Vagina (tissue), 2 donors: ENCODE results near the gene PDPK1.
"Not testable (repeated sequence)": the region's sequence is repeated elsewhere in the genome, so short reads cannot be mapped to it uniquely, and the experiment has no call there.

Source experiments
- POLR2A ChIP-seq, 2 donors: fragments of 450-650 bp; IDR thresholded peaks; one replicate each; pipeline ENCODE4 v1.6.1; 2017; ENCODE audit warnings: antibody characterized with exemption in 2 of 2, mild to moderate bottlenecking in 2 of 2, moderate library complexity in 2 of 2
- TF ChIP-seq, protein P1 (sequence below), 3 experiments: fragments of 450-650 bp in 2 of 3; fragments of 200-600 bp in 1 of 3; sonication (generic) in 1 of 3; IDR thresholded peaks; one replicate each; pipeline ENCODE4 v1.5.1; 2017 to 2019; ENCODE audit warnings: antibody characterized with exemption in 3 of 3, mild to moderate bottlenecking in 2 of 3, moderate library complexity in 2 of 3

DNA sequence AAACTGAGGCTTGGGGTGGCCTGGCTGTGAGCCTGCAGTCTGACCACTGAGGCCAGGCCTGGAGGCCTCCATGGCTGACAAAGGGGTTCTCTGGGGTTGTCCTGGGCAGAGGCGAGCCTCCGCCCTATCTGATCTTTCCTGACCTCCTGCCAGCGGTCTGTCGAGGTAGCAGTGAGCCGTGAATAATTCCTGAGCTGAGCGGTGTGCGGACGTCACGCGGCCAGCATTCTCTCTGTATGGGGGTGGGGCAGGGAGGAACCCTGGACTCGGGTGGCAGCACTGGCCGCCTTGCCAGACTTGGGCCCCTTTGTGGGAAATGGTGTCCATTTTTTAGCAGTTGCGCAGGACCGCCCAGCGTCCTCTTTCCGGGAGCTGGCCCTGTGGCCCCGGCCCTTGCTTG, 74.1 kb downstream of the PDPK1 start:
- TF ChIP-seq, protein P1, sequence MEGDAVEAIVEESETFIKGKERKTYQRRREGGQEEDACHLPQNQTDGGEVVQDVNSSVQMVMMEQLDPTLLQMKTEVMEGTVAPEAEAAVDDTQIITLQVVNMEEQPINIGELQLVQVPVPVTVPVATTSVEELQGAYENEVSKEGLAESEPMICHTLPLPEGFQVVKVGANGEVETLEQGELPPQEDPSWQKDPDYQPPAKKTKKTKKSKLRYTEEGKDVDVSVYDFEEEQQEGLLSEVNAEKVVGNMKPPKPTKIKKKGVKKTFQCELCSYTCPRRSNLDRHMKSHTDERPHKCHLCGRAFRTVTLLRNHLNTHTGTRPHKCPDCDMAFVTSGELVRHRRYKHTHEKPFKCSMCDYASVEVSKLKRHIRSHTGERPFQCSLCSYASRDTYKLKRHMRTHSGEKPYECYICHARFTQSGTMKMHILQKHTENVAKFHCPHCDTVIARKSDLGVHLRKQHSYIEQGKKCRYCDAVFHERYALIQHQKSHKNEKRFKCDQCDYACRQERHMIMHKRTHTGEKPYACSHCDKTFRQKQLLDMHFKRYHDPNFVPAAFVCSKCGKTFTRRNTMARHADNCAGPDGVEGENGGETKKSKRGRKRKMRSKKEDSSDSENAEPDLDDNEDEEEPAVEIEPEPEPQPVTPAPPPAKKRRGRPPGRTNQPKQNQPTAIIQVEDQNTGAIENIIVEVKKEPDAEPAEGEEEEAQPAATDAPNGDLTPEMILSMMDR (IDR thresholded peaks at IDR 0.05): not testable (repeated sequence)
- not testable (repeated sequence) for TF ChIP-seq POLR2A (IDR thresholded peaks at IDR 0.05)
